Common myeloid progenitor, CD34-positive (primary cell): ENCODE data around the gene CNTN4.

Experiments
- CTCF ChIA-PET: fragments of 350-600 bp; sonication (Branson Sonifier 250); formaldehyde crosslinking; loops from one replicate; lab custom pipeline; 2021; ENCODE audit warnings: antibody characterized with exemption; lab: Charles Lee
- POLR2A ChIA-PET: fragments of 350-600 bp; sonication (Branson Sonifier 250); formaldehyde crosslinking; loops from one replicate; lab custom pipeline; 2021; ENCODE audit warnings: antibody characterized with exemption; lab: Charles Lee
- DNase-seq, 3 donors: peaks; one replicate each; pipeline versions ENCODE4 v3.0.0 to v3.0.0-alpha.2; 2013
- H3K27ac ChIP-seq, 2 experiments: 1 replicate in 1 of 2; 2 replicates in 1 of 2; pipeline ENCODE4 v1.7.0; 2013; ENCODE audit warnings: inconsistent platforms in 2 of 2, low read length in 2 of 2, mild to moderate bottlenecking in 2 of 2, low read depth in 1 of 2, moderate library complexity in 1 of 2; ENCODE audit not compliant: severe bottlenecking in 2 of 2, insufficient read depth in 1 of 2, poor library complexity in 1 of 2
- H3K27me3 ChIP-seq, 5 experiments: replicated peaks in 2 of 5; 1 replicate in 3 of 5; 2 replicates in 2 of 5; pipeline versions ENCODE4 v1.6.1 to v1.7.0; 2013; ENCODE audit warnings: low read length in 4 of 5, mild to moderate bottlenecking in 2 of 5, moderate library complexity in 2 of 5, inconsistent platforms in 1 of 5; ENCODE audit not compliant: insufficient read depth in 5 of 5, control insufficient read depth in 4 of 5
- H3K36me3 ChIP-seq, 4 experiments: 1 replicate in 2 of 4; 2 replicates in 2 of 4; pipeline versions ENCODE4 v1.6.1 to v1.7.0; 2013; ENCODE audit warnings: low read length in 3 of 4, control low read depth in 1 of 4, mild to moderate bottlenecking in 1 of 4; ENCODE audit not compliant: control insufficient read depth in 4 of 4, insufficient read depth in 4 of 4
- H3K4me1 ChIP-seq, 4 experiments: 1 replicate in 3 of 4; 2 replicates in 1 of 4; pipeline versions ENCODE4 v1.6.1 to v1.7.1; 2013; ENCODE audit warnings: low read length in 3 of 4, mild to moderate bottlenecking in 3 of 4, control low read depth in 1 of 4, inconsistent platforms in 1 of 4, moderate library complexity in 1 of 4; ENCODE audit not compliant: control insufficient read depth in 4 of 4, insufficient read depth in 4 of 4; ENCODE audit errors: control extremely low read depth in 1 of 4
- H3K4me3 ChIP-seq, 7 experiments: 1 replicate in 4 of 7; 2 replicates in 3 of 7; pipeline versions ENCODE4 v1.5.1 to v1.7.0; 2013; ENCODE audit warnings: mild to moderate bottlenecking in 7 of 7, low read length in 6 of 7, moderate library complexity in 6 of 7, inconsistent platforms in 2 of 7, low read depth in 2 of 7, control low read depth in 1 of 7; ENCODE audit not compliant: insufficient read depth in 4 of 7, control insufficient read depth in 1 of 7; ENCODE audit errors: extremely low read depth in 1 of 7
- H3K9me3 ChIP-seq, 5 experiments: 1 replicate in 4 of 5; 2 replicates in 1 of 5; pipeline versions ENCODE4 v1.6.1 to v1.7.1; 2013; ENCODE audit warnings: low read length in 4 of 5, mild to moderate bottlenecking in 2 of 5, inconsistent platforms in 1 of 5, low read depth in 1 of 5, moderate library complexity in 1 of 5; ENCODE audit not compliant: control insufficient read depth in 4 of 5, insufficient read depth in 2 of 5; ENCODE audit errors: control extremely low read depth in 1 of 5
- WGBS: methylation state at CpG from one replicate; pipeline ENCODE4 v1.1.5; 2013; ENCODE audit not compliant: insufficient coverage; 5-methylcytosine and 5-hydroxymethylcytosine counted together

CNTN4 gene

DNA sequence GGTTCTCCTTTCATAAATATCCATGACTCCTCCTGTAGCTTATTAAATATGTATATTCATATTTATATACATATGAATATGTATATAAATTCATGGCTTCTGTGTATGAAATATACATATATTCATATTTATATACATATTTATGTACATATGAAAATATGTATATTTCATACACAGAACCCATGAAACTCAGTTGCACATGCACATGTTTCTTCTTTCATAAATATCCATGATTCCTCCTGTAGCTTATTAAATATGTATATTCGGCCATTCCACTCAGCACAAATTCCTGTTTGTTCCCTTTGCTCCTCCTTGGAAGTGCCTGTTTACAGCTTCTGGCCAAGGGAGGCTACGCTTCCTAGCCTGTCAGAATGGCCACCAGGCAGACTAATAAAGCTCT is 789.9 kb downstream of the CNTN4 start:
- no CpG with 5 or more reads among the region's 2 CpGs for WGBS
- no peak for DNase-seq
- ChIA-PET POLR2A (no interaction called here), CTCF (no interaction called here)
- Histone ChIP-seq H3K36me3 (no peaks in the 10 kb centered on the region), H3K27ac (no peak overlapping the region), H3K9me3 (no peaks in the 10 kb centered on the region), H3K4me1 (no peaks in the 10 kb centered on the region), H3K4me3 (no peak overlapping the region), H3K27me3 (no peaks in the 10 kb centered on the region)

DNA sequence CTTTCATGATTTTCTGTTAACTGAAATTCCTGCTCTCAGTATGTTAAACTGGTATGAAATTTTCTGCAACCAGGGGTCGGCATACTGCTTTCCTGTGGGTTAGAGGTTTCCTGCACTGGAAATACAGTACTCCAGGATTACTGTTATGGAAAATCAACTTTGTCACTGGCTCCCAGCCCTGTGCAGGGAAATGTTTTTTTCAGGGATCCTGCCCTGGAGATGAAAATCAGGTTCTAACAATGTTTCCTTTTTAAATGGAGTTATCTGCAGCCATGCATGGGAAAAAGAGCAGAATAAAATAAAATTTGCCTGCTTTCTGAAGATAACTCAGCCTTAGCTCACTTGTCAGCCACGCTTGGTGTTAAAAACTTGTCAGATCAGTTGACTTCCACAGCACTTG is 791.1 kb downstream of the CNTN4 start:
- no peak for DNase-seq
- ChIA-PET CTCF (no interaction called here), POLR2A (no interaction called here)
- Histone ChIP-seq H3K9me3 (no peaks in the 10 kb centered on the region), H3K27me3 (no peaks in the 10 kb centered on the region), H3K36me3 (no peaks in the 10 kb centered on the region), H3K27ac (no peak overlapping the region), H3K4me1 (no peaks in the 10 kb centered on the region), H3K4me3 (no peak overlapping the region)
- WGBS = 31% methylated on average over 2 of the region's 2 CpGs

DNA sequence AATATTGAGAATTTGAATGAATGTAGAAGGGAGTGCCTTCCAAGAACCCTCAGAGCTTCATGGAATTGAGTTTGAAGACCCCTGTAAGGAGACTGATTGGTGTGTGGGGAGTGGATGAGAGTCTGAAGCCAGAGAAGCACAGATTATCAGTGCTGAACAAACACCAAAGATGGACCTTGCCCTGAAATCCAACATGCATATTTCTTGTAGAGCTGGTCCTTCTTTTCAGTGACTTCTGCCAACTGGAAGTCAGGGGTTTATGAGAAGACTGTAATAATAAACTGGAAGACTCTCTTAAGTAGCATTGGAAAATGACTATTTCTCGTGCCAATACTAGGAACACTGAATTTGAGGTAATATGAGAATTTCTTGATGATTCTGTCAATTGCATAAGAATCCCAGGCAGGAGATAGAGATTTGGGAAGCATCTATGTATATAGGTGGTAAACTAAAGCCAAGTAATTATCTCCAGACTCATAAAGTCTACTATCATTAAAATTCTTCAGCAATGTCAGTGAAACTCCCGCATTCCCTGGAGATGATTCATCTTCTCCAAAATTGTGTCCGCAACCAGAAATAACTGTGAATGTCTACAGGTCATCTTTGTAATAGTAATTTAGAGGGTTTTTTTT is 797.8 kb downstream of the CNTN4 start:
- Histone ChIP-seq H3K4me3 (no peak overlapping the region), H3K9me3 (peaks cover 0 to 1% (median 0%) of the 10 kb centered on the region in 5 experiments), H3K27ac (no peak overlapping the region), H3K36me3 (no peaks in the 10 kb centered on the region), H3K4me1 (no peaks in the 10 kb centered on the region), H3K27me3 (no peaks in the 10 kb centered on the region)
- ChIA-PET CTCF (no interaction called here), POLR2A (no interaction called here)
- 100% methylated on average over 2 of the region's 3 CpGs for WGBS
- DNase-seq = no peak

DNA sequence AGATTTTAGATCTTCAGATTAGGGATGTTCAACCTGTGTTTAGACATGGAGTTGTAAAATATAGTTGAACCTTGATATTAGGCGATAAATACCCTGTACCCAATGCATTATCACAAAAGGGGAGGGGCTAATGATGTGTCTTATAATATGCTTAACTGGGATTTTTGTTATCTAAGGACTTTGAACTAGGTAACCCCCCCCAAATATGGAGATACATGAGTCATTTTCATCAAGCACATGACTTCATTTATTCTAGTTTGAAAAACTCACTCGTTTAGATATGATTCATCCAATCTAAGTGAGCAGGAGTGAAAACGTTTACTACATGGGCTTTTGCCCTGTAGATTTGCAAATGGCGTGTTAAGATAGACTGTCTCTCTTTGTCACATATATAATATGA is 799.2 kb downstream of the CNTN4 start:
- no peaks in the 10 kb centered on the region for H3K4me1 ChIP-seq
- H3K27ac ChIP-seq = no peak overlapping the region
- no peaks in the 10 kb centered on the region for H3K27me3 ChIP-seq
- H3K9me3 ChIP-seq = peaks cover 0 to 1% (median 0%) of the 10 kb centered on the region in 5 experiments
- no peak overlapping the region for H3K4me3 ChIP-seq
- H3K36me3 ChIP-seq = no peaks in the 10 kb centered on the region
- no CpG with 5 or more reads among the region's 4 CpGs for WGBS
- ChIA-PET CTCF (no interaction called here), POLR2A (no interaction called here)
- no peak for DNase-seq

DNA sequence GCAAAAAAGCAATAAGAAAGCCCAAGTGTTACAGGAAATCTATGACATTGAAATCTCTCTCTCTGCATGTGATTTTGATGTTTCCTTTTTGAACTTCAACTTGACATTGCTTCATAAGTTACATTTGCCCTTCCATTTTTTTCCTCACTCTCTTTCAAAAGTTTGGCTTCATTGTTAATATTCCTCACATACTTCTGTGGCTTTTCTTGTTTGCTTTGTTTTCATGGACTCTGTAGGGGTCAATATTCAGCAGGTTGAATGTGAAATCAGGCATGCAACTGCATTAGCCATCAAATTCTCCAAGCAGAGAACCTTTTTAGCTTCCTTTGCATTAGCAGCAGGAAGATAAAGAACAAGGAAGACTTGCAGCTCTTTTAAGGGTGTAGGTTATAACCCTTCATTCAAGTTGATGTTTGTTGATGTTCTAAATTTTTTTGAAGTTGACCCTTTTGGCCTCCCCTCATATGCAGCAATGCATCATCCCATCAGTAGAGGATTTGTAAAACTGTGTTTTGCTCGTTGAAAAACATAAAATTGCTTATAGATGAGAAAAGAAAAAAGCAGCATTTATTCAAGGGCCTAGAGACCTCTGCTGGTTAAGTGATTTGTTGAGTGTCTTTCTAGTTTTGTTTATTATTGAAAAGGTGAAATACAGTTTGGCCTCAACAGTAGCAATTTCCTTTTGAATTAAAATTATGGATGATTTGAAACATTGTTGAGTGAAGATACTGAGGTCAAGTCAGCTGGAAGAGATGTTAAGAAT is 800.1 kb downstream of the CNTN4 start:
- no peaks in the 10 kb centered on the region for H3K36me3 ChIP-seq
- ChIA-PET POLR2A (interaction anchor here (0.7 kb wide), 1 partner anchor 124 kb away, joined by 3 read pairs; no protein-coding TSS in a partner anchor), CTCF (no interaction called here)
- peaks cover 0 to 1% (median 0%) of the 10 kb centered on the region in 5 experiments for H3K9me3 ChIP-seq
- no peak overlapping the region for H3K27ac ChIP-seq
- WGBS = 88% methylated on average over 1 of the region's 1 CpG
- no peaks in the 10 kb centered on the region for H3K27me3 ChIP-seq
- no peak for DNase-seq
- H3K4me1 ChIP-seq = no peaks in the 10 kb centered on the region
- H3K4me3 ChIP-seq = no peak overlapping the region

DNA sequence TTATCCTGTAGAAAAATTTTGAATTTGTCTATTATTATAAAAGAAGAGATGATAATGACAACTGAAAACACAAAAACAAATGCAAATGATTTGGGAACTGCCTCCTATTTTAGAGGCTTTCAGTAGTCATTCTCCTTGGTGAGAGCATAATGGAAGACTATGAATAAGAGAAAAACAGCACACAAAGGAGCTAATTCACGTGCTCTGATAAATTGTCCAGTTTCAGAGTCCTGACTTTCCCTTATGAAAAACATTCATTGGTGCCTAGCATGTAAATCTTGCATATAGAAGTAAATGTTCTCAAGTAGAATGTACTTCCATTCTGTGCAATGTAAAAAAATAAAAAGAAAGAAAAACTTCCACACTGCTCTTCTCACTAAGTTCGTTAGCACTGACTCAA is 805.4 kb downstream of the CNTN4 start:
- Histone ChIP-seq H3K9me3 (no peaks in the 10 kb centered on the region), H3K4me3 (no peak overlapping the region), H3K27me3 (no peaks in the 10 kb centered on the region), H3K4me1 (no peaks in the 10 kb centered on the region), H3K36me3 (no peaks in the 10 kb centered on the region), H3K27ac (no peak overlapping the region)
- WGBS = no CpG with 5 or more reads among the region's 2 CpGs
- POLR2A ChIA-PET = no interaction called here
- CTCF ChIA-PET = no interaction called here
- no peak for DNase-seq

DNA sequence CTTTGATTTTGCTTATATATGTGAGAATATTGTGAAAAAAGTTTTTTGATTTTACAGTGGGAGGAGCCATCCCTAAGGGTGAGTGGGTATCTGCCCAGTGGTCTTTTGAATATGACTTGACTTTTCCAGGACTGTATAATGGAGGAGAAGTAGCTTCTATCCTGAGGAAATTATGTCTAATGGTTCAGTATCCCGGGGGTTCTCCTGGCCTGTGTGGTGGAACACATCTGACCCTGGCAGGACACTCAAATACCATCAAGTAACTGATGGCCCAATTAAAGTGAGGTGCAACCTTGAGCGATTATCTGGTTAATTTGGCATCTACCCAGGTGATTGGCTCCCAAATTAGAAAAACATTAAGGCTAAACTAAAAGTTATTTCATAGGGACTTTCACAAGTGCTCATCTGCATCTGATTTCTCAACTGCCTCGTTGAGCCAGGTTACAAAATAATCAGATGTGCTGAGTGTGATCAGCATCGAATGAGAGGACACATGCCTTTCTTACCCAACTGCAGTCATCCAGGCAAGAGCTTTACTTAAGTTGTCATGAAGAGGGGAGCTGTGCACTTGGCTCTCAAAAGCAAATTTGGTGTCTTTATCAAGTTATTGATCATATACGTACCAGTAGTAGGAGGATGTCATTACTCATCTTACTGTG is 810.2 kb downstream of the CNTN4 start:
- POLR2A ChIA-PET = no interaction called here
- H3K4me3 ChIP-seq = no peak overlapping the region
- no peaks in the 10 kb centered on the region for H3K36me3 ChIP-seq
- H3K4me1 ChIP-seq = no peaks in the 10 kb centered on the region
- DNase-seq = no peak
- H3K27me3 ChIP-seq = no peaks in the 10 kb centered on the region
- CTCF ChIA-PET = no interaction called here
- H3K9me3 ChIP-seq = no peaks in the 10 kb centered on the region
- H3K27ac ChIP-seq = no peak overlapping the region
- WGBS = 91% methylated on average over 4 of the region's 5 CpGs
